AG20443 (cell line): ENCODE data around the gene ZNF654.
A peak's percentile ranks its signal among the peaks of the same experiment; 100 is the strongest.
"Not testable (repeated sequence)": the region's sequence is repeated elsewhere in the genome, so short reads cannot be mapped to it uniquely, and the experiment has no call there.

Source experiments
- DNase-seq: peaks from one replicate; pipeline ENCODE4 v3.0.0; 2012; ENCODE audit warnings: low spot score, mixed read lengths

Gene ZNF654

GRCh38 chr3:88061746-88062145 lies 2.7 kb downstream of the ZNF654 start:
- no peak for DNase-seq

DNA sequence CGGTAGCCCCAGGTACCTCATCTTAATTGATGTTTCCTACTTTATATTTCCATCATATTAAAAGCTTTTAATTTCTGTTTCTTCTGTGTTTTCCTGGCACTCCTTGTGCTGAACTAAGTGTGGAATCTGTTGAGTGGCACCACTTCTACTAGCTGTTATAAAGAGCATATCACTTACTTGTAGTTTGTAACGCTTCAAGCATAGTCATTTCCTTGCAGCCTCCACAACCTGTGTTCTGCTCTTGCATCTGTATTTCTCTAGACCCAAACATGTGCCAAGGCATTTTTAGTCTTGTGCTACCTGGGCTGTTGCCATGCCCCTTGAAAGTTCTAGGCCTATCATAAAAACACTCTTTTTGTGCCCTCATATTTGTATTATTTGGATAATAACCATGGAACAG lies 16.0 kb downstream of the ZNF654 start:
- no peak for DNase-seq

DNA sequence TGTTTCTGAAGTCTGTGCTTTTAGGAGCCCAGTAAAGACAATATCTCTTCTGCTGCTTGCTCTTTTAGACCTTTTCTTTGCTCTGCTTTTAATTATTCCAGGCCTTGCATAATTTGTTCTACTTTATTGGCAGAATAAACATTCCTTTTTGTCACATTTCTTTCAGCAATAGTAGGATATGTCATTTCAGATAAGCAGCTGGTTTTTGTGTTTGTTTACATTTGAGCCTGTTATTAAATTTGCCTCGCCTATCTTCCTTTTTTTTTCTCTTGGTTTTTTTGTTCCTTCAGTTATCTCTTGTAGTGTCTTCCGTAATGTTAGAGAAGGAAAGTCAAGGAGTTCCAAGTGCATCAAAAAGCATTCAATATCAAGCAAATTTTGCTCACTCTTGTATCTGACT lies 16.4 kb downstream of the ZNF654 start:
- DNase-seq, result no peak

- no peak for DNase-seq
Observed at GRCh38 chr3:88076712-88077111, 17.7 kb downstream of the ZNF654 start.

- DNase-seq, result no peak
Observed at GRCh38 chr3:88078932-88079331, 19.9 kb downstream of the ZNF654 start.

DNA sequence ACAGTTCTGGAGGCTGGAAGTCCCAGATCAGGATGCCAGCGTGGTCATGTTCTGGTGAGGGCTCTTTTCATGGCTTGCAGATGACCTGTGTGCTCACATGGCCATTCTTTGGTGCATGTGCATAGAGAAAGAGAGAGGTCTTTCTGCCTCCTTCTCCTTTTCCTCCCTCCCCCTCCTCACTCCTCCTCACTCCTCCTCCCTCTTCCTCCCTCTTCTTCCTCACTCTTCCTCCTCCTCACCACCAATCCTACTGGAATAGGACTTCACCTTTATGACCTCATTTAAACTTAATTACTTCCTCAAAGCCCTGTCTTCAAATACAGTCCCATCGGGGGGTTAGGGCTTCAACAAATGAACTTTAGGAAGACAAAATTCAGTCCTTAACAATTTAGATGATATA lies 23.8 kb downstream of the ZNF654 start:
- no peak for DNase-seq

DNA sequence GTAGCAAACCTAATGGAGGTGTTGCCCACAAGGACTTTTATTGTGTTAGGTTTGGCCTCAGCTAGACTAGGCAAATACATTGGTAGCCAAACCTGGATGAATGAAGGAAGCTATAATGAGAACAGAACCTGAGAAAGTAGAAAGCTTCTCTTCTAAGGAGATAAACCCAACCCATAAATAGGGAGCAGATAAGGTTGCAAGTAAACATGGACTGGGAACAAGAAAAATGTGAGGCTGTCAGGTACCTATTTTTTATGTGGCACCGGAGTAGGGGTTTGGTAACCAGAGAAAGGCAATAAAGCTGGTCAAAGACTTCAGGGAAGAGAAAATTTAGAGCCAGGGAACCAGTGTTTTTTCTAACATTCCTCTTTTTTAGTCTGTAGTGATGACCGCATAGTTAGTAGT lies 25.0 kb downstream of the ZNF654 start:
- DNase-seq, result no peak

DNA sequence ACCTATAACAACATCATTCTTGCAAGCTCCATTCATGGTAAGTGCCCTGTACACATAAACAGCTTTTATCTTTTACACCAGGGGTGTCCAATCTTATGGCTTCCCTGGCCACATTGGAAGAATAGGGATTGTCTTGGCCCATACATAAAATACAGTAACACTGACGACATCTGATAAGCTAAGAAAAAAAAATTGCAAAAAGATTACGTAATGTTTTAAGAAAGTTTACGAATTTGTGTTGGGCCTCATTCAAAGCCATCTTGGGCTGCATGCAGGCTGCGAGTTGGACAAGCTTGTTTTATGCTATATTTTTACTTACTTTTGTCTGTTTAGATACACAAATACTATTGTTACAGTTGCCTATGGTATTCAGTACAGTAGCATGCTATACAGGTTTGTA lies 31.6 kb downstream of the ZNF654 start:
- no peak for DNase-seq

- no peak for DNase-seq
Observed at GRCh38 chr3:88092270-88092669, 33.2 kb downstream of the ZNF654 start.

DNA sequence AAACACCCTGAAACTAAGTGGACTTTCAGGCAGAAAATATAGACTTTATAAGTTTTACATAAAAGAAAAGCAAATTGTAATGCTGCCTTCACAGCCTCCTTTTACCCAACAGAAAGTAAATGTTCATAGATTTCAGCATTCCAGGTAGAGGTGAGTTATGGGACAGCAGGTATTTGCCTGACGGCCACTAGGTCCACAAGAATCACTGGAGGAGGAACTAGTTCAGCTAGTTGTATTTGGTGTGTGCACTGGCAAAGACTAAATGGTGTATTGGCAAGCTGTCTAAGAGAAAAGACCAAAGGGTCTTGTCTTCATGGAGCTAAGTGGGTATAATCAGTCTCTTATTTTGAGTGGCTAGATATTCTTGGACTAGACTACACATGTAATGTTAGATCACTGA lies 34.2 kb downstream of the ZNF654 start:
- no peak for DNase-seq

DNA sequence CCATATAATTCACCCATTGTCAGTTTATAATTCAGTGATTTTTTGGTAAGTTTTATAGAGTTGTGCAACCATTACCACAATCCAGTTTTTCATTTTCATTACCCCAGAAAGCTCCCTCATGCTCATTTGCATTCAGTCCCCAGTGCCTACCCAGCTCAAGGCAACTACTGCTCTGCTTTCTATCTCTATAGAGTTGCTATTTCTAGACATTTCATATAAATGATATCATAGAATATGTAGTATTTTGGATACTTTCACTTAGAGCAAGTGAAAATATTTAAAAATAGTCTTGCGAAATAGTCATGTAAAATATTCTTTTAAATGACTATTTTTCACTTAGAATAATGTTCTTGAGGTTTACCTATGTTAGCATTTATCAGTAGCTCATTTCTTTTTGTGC lies 42.1 kb downstream of the ZNF654 start:
- DNase-seq, result no peak

GRCh38 chr3:88105325-88105724 lies 46.3 kb downstream of the ZNF654 start:
- DNase-seq, result peak; percentile 6

GRCh38 chr3:88112289-88112688 lies 53.2 kb downstream of the ZNF654 start:
- DNase-seq, result no peak

DNA sequence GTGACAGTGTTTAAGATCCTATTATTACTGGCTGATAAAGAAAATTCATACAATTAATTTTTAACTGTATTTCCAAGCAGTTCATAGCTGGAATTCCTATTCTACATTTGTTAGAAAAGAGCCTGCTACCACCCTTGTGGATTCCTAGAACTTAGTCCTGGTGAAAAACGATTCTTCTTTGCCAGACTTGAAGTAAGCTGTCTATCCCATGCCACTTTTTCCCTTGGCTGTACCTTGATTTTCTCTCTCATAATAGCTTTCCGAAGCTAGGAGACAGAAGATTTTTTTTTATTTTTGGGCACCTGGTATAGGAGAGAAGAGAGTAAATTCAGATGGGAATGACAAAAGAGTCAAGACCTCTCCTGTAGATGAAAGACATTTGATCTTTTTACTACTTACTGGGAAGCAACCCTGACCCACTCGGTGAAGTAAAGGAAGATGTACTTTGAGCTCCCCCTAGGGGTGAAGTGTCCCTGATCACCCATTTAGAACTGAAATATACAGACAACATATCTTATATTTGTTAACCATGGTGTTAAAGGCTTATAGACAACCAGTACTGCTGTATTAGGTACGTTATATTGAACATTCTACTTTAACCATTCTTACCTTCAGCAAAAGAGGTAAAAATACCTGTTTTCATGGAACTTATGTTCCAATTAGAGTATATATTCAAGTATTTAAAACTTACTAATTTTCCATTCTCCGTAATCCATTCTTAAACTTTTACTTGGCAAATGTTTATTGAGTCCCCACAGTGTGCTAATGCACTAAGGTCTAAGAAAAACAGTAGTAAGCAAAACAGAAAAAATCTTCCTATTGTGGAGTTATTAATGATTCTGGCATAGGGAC lies 54.5 kb downstream of the ZNF654 start:
- DNase-seq, result peak; percentile 64

DNA sequence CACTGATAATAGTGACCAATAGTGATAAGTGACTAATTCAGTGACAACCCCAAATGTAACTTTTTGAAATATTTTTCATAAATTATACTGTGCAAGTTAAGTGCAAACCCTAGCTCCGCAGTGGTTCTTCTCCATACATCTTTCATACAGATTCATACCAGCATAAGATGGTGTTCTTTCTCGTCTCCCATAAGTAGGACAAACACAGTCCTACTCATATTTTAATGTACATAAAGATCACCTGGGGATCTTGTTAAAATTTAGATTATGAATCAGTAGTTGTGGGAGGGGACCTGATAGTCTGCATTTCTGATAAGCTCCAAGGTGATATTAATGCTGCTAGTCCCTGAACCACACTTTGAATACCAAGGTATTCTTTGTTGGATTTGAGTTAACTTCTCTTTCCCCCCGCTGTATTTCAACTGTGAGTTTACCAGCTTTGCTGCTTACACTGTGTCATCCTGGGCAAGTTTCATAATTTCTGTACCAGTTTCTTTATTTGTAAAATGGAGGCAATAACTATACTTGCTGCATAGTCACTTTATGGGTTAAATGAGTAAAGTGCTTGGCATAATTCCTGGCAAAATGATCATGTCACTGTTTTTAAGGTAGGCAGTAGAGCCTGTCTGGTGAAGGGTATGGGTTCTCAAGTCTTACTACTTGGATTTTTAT lies 56.0 kb downstream of the ZNF654 start:
- DNase-seq, result no peak

DNA sequence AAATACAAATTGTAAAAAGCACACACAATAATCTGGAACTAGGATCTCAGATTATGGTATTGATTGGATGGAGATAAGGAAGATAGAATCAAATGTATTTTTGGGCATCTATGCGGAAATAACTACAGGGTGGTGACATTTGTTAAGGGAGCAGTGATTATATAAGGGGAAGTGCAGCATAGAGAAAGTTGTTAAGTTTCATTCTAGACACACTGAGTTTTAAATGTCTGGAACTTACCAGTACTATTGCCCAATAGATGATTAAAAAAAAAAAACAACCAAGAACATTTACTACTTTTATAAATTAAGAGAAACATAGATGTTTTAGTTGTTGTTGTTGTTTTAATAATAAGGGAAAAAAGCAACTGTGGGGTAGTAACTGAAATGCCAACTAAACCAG lies 58.6 kb downstream of the ZNF654 start:
- DNase-seq, result no peak

DNA sequence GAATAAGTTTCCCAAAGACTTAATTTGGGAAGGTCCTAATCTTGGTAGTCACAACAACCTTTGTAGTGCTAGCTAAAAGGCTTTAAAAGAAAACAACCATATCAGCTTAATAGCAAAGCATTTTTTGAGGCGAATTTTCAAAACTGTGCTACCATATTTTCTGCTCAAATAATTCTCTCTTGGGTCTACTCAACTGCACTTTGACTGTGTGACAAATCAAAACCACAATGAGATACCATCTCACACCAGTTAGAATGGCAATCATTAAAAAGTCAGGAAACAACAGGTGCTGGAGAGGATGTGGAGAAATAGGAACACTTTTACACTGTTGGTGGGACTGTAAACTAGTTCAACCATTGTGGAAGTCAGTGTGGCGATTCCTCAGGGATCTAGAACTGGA lies 59.5 kb downstream of the ZNF654 start:
- DNase-seq, result not testable (repeated sequence)

GRCh38 chr3:88123526-88123925 lies 64.5 kb downstream of the ZNF654 start:
- DNase-seq, result no peak

DNA sequence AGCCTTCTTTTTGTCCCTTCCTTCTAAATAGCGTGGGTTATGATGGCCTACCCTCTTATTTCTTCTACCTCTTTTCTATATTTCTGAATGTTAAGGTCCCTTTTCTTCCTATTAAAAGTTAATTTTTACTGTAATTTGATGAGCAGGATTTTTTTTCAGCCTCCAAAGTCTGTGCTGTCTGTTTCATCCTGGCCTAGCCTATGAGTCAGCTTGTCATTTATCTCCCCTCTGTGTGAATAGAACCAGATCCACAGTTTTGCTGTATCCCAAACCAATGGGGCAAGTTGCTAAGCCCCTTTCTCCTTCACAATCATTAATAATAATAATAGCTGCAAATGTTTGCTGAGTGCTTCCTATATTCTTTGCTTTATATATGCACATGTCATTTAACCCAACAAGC lies 72.6 kb downstream of the ZNF654 start:
- DNase-seq, result no peak

- no peak for DNase-seq
Observed at GRCh38 chr3:88132894-88133293, 73.8 kb downstream of the ZNF654 start.

DNA sequence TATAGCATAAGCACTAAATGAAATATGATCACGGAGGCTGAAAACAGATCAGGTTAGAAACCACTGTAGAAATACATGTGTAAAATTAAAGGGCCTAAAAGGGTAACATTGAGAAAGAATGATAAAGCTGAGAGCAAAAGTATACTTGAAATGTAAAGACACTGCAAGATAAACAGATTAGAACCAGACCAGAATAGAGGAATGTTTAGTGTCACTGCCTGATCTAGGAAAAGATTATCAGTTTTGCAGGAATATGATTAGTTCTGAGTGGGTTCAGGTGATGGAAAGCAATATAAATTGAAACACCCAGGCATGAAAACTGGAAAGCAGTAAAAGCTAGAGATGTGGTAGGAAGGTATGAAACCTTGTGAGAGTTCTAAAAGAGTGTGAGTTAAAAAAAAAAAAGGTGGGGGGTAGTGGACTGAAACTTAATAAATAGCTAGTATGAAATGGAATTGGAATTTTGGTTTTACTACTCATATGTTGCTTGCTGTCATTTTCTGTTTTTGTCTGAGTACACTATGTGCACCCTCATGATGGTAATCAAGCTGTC lies 74.7 kb downstream of the ZNF654 start:
- DNase-seq, result no peak

DNA sequence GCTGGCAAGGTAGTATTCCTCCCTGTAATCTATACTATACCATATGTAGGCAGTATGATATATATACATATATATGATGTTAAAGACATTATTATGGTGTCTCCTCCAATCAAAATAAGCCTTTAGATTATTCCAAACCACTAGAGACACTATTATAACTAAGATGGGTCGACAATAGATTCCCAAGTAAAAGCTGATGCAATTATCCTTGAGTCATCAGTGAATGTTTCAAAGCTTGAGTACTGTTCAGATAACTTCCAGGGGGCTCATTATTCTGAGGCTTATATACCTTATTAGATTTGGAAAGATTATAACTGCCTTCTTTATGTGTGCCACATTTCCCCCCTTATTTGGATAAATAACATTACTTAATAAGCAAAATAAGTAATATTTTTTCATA lies 78.8 kb downstream of the ZNF654 start:
- DNase-seq, result peak; percentile 17

- peak; percentile 29 for DNase-seq
Observed at GRCh38 chr3:88141458-88142083, 82.5 kb downstream of the ZNF654 start.
